ENCODE results near the gene YIPF7. TPM values are rescaled to one million over a fixed set of nuclear protein-coding genes. Genes with fewer than 3 reads are reported as not detected.
A peak's percentile ranks its signal among the peaks of the same experiment; 100 is the strongest.

Gene YIPF7
- total RNA-seq, 2 donors from 2014 or later = not detected

GRCh38 chr4:44678094-44679041, 26.9 kb upstream of the YIPF7 start, which contains the start of gene GUF1:
Gene GUF1, plus strand, starts transcription at chr4:44678420. Its CDS starts 203 bp downstream, at chr4:44678623.
- H3K27me3 ChIP-seq = no peaks in the 10 kb centered on the region
- no peak for TF ChIP-seq CTCF (IDR thresholded peaks at IDR 0.05)
- peak; percentile 91 for DNase-seq
- peak within 1 kb of the TSS; percentile 78 for H3K4me3 ChIP-seq
- peak within 1 kb of the TSS; percentile 95 to 96 for H3K9ac ChIP-seq (ENCODE audit: low read depth in 2 of 2, low read length in 2 of 2)
- H3K27ac ChIP-seq = peak within 1 kb of the TSS; percentile 87
- no peaks in the 10 kb centered on the region for H3K36me3 ChIP-seq
- intact Hi-C loops (cut with DNase I) = loop anchor here (5.0 kb wide), 1 partner anchor 49 kb away; the partner anchor contains the start of gene GNPDA2
- peaks cover 9% of the 10 kb centered on the region for H3K4me1 ChIP-seq
- no peaks in the 10 kb centered on the region for H3K9me3 ChIP-seq

- no peak for TF ChIP-seq CTCF (IDR thresholded peaks at IDR 0.05)
- no peak for DNase-seq
- H3K9ac ChIP-seq (ENCODE audit: low read depth in 2 of 2, low read length in 2 of 2) = no peak overlapping the region
- intact Hi-C loops (cut with DNase I) = loop anchor here (5.0 kb wide), 1 partner anchor 52 kb away; the partner anchor contains the start of gene GNPDA2
- H3K36me3 ChIP-seq = no peaks in the 10 kb centered on the region
- H3K9me3 ChIP-seq = no peaks in the 10 kb centered on the region
- H3K27ac ChIP-seq = no peak overlapping the region
- peaks cover 9% of the 10 kb centered on the region for H3K4me1 ChIP-seq
- H3K27me3 ChIP-seq = no peaks in the 10 kb centered on the region
- H3K4me3 ChIP-seq = no peak overlapping the region
These were observed 23.9 kb upstream of the YIPF7 start for GRCh38 chr4:44675366-44675765.

GRCh38 chr4:44674471-44674870, 23.0 kb upstream of the YIPF7 start:
- Histone ChIP-seq H3K4me3 (no peak overlapping the region), H3K36me3 (no peaks in the 10 kb centered on the region), H3K27me3 (no peaks in the 10 kb centered on the region), H3K4me1 (peaks cover 5% of the 10 kb centered on the region), H3K9ac (ENCODE audit: low read depth in 2 of 2, low read length in 2 of 2) (no peak overlapping the region), H3K9me3 (no peaks in the 10 kb centered on the region), H3K27ac (no peak overlapping the region)
- no peak for TF ChIP-seq CTCF (IDR thresholded peaks at IDR 0.05)
- intact Hi-C loops (cut with DNase I) = no loop called here
- DNase-seq = no peak

GRCh38 chr4:44671636-44672035, 20.2 kb upstream of the YIPF7 start:
- H3K27ac ChIP-seq = no peak overlapping the region
- H3K9ac ChIP-seq (ENCODE audit: low read depth in 2 of 2, low read length in 2 of 2) = no peak overlapping the region
- no peaks in the 10 kb centered on the region for H3K4me1 ChIP-seq
- H3K4me3 ChIP-seq = no peak overlapping the region
- no peaks in the 10 kb centered on the region for H3K27me3 ChIP-seq
- H3K9me3 ChIP-seq = no peaks in the 10 kb centered on the region
- H3K36me3 ChIP-seq = no peaks in the 10 kb centered on the region
- intact Hi-C loops (cut with DNase I) = no loop called here
- no peak for TF ChIP-seq CTCF (IDR thresholded peaks at IDR 0.05)
- DNase-seq = no peak

GRCh38 chr4:44670506-44671199, 19.2 kb upstream of the YIPF7 start:
- no peak overlapping the region for H3K4me3 ChIP-seq
- H3K27me3 ChIP-seq = no peaks in the 10 kb centered on the region
- no peak for TF ChIP-seq CTCF (IDR thresholded peaks at IDR 0.05)
- no peak overlapping the region for H3K9ac ChIP-seq (ENCODE audit: low read depth in 2 of 2, low read length in 2 of 2)
- H3K36me3 ChIP-seq = no peaks in the 10 kb centered on the region
- H3K9me3 ChIP-seq = no peaks in the 10 kb centered on the region
- intact Hi-C loops (cut with DNase I) = no loop called here
- no peak overlapping the region for H3K27ac ChIP-seq
- DNase-seq = no peak
- H3K4me1 ChIP-seq = no peaks in the 10 kb centered on the region

Data from colonic mucosa (tissue), 4 donors.